HEK293 (cell line): ENCODE measurements around the gene WDR20.

Experiments used
- CTCF ChIA-PET: fragments of 350-600 bp; formaldehyde crosslinking; extraction: SDS; loops from one replicate; lab custom pipeline; 2021; ENCODE audit warnings: antibody characterized with exemption; lab: Yijun Ruan, JAX
- POLR2A ChIA-PET: fragments of 300-600 bp; formaldehyde crosslinking; extraction: SDS; loops from one replicate; lab custom pipeline; 2020; ENCODE audit warnings: antibody characterized with exemption, inconsistent platforms; lab: Yijun Ruan, JAX
- H3K27ac ChIP-seq: fragments of 200-500 bp; sonication (Bioruptor generic); 2 replicates; pipeline ENCODE4 v1.5.1; 2014; ENCODE audit warnings: low read depth, low read length, control low read depth, inconsistent platforms; ENCODE audit errors: extremely low read depth
- H3K36me3 ChIP-seq, 2 experiments: fragments of 200-500 bp in 1 of 2; sonication (Bioruptor generic) in 1 of 2; 1 replicate in 1 of 2; 2 replicates in 1 of 2; pipeline ENCODE4 v1.5.1; 2014 to 2017; ENCODE audit warnings: inconsistent platforms in 2 of 2, low read length in 2 of 2; ENCODE audit not compliant: control insufficient read depth in 2 of 2, insufficient read depth in 1 of 2
- H3K4me1 ChIP-seq: fragments of 200-500 bp; sonication (Bioruptor generic); 2 replicates; pipeline ENCODE4 v1.5.1; 2014; ENCODE audit warnings: mild to moderate bottlenecking, low read length, inconsistent platforms; ENCODE audit not compliant: control insufficient read depth, insufficient read depth
- H3K4me3 ChIP-seq: 2 replicates; pipeline ENCODE4 v1.5.1; 2011; ENCODE audit warnings: low read depth, mild to moderate bottlenecking, control low read depth, low read length, moderate library complexity
- H3K9me3 ChIP-seq: fragments of 200-500 bp; sonication (Bioruptor generic); 2 replicates; pipeline ENCODE4 v1.5.1; 2014; ENCODE audit warnings: low read depth, low read length, inconsistent platforms; ENCODE audit not compliant: control insufficient read depth, insufficient read depth
- GFI1B ChIP-seq: fragments of 450-650 bp; formaldehyde crosslinking; IDR thresholded peaks from 2 replicates; pipeline ENCODE4 v1.5.1; 2016; ENCODE audit warnings: missing biosample characterization, missing genetic modification characterization
- KLF9 ChIP-seq: fragments of 450-650 bp; formaldehyde crosslinking; IDR thresholded peaks from 2 replicates; pipeline ENCODE4 v1.5.1; 2016; ENCODE audit warnings: missing biosample characterization, missing genetic modification characterization, low read depth
- MEIS1 ChIP-seq: sonication (generic); formaldehyde crosslinking; IDR thresholded peaks from 2 replicates; pipeline ENCODE4 v1.8.1; 2022; ENCODE audit warnings: missing genetic modification reagents, mild to moderate bottlenecking, borderline replicate concordance
- OSR2 ChIP-seq: fragments of 450-650 bp; formaldehyde crosslinking; IDR thresholded peaks from 2 replicates; pipeline ENCODE4 v1.5.1; 2016; ENCODE audit warnings: missing biosample characterization, missing genetic modification characterization
- OVOL3 ChIP-seq: fragments of 450-650 bp; formaldehyde crosslinking; IDR thresholded peaks from 2 replicates; pipeline ENCODE4 v1.5.1; 2016; ENCODE audit warnings: missing biosample characterization, missing genetic modification characterization
- PRDM1 ChIP-seq: fragments of 450-650 bp; formaldehyde crosslinking; IDR thresholded peaks from 2 replicates; pipeline ENCODE4; 2016; ENCODE audit warnings: missing biosample characterization, missing genetic modification characterization
- SP2 ChIP-seq: fragments of 450-650 bp; formaldehyde crosslinking; IDR thresholded peaks from 2 replicates; pipeline ENCODE4 v1.5.1; 2016; ENCODE audit warnings: missing biosample characterization, missing genetic modification characterization
- TRIM28 ChIP-seq: IDR thresholded peaks from 2 replicates; pipeline ENCODE4 v1.6.1; 2011; ENCODE audit warnings: low read length, control low read depth, borderline replicate concordance
- WT1 ChIP-seq: fragments of 450-650 bp; formaldehyde crosslinking; IDR thresholded peaks from 2 replicates; pipeline ENCODE4 v1.5.1; 2016; ENCODE audit warnings: missing biosample characterization, missing genetic modification characterization
- ZBTB26 ChIP-seq: fragments of 450-650 bp; formaldehyde crosslinking; optimal IDR thresholded peaks from 2 replicates; pipeline ENCODE3; 2016; ENCODE audit warnings: missing biosample characterization, mild to moderate bottlenecking, missing genetic modification characterization
- ZBTB8A ChIP-seq: fragments of 450-650 bp; formaldehyde crosslinking; IDR thresholded peaks from 2 replicates; pipeline ENCODE4 v1.5.1; 2016; ENCODE audit warnings: missing biosample characterization, missing genetic modification characterization
- ZEB2 ChIP-seq: fragments of 450-650 bp; formaldehyde crosslinking; IDR thresholded peaks from 2 replicates; pipeline ENCODE4 v1.5.1; 2016; ENCODE audit warnings: missing biosample characterization, missing genetic modification characterization
- ZFP3 ChIP-seq: fragments of 450-650 bp; formaldehyde crosslinking; IDR thresholded peaks from 2 replicates; pipeline ENCODE4 v1.5.1; 2016; ENCODE audit warnings: low read depth, missing biosample characterization, missing genetic modification characterization
- ZNF138 ChIP-seq: fragments of 450-650 bp; formaldehyde crosslinking; IDR thresholded peaks from 2 replicates; pipeline ENCODE4 v1.5.1; 2016; ENCODE audit warnings: missing biosample characterization, missing genetic modification characterization, borderline replicate concordance
- ZNF16 ChIP-seq: fragments of 450-650 bp; formaldehyde crosslinking; IDR thresholded peaks from 2 replicates; pipeline ENCODE4 v1.5.1; 2016; ENCODE audit warnings: low read depth, missing biosample characterization, missing genetic modification characterization
- ZNF19 ChIP-seq: fragments of 450-650 bp; formaldehyde crosslinking; IDR thresholded peaks from 2 replicates; pipeline ENCODE4; 2016; ENCODE audit warnings: missing biosample characterization, missing genetic modification characterization, low read depth
- ZNF214 ChIP-seq: fragments of 450-650 bp; formaldehyde crosslinking; IDR thresholded peaks from 2 replicates; pipeline ENCODE4 v1.5.1; 2017; ENCODE audit warnings: missing biosample characterization, mild to moderate bottlenecking, missing genetic modification characterization, borderline replicate concordance
- ZNF248 ChIP-seq: fragments of 450-650 bp; formaldehyde crosslinking; IDR thresholded peaks from 2 replicates; pipeline ENCODE4 v1.5.1; 2017; ENCODE audit warnings: missing biosample characterization, missing genetic modification characterization
- ZNF350 ChIP-seq: fragments of 450-650 bp; formaldehyde crosslinking; IDR thresholded peaks from 2 replicates; pipeline ENCODE4 v1.5.0; 2017; ENCODE audit warnings: missing biosample characterization, mild to moderate bottlenecking, missing genetic modification characterization
- ZNF48 ChIP-seq: fragments of 450-650 bp; formaldehyde crosslinking; IDR thresholded peaks from 2 replicates; pipeline ENCODE4 v1.5.1; 2016; ENCODE audit warnings: missing biosample characterization, missing genetic modification characterization
- ZNF501 ChIP-seq: fragments of 450-650 bp; formaldehyde crosslinking; IDR thresholded peaks from 2 replicates; pipeline ENCODE4 v1.5.1; 2016; ENCODE audit warnings: missing biosample characterization, missing genetic modification characterization
- ZNF529 ChIP-seq: fragments of 450-650 bp; formaldehyde crosslinking; IDR thresholded peaks from 2 replicates; pipeline ENCODE4 v1.5.1; 2017; ENCODE audit warnings: missing genetic modification characterization, missing biosample characterization; ENCODE audit not compliant: insufficient replicate concordance
- ZNF558 ChIP-seq: fragments of 450-650 bp; formaldehyde crosslinking; IDR thresholded peaks from 2 replicates; pipeline ENCODE4 v1.5.1; 2016; ENCODE audit warnings: missing biosample characterization, missing genetic modification characterization
- ZNF580 ChIP-seq: fragments of 450-650 bp; formaldehyde crosslinking; IDR thresholded peaks from 2 replicates; pipeline ENCODE4 v1.5.1; 2016; ENCODE audit warnings: missing biosample characterization, missing genetic modification characterization
- ZNF626 ChIP-seq: fragments of 450-650 bp; sonication (Bioruptor Pico); formaldehyde crosslinking; IDR thresholded peaks from 2 replicates; pipeline ENCODE4 v1.5.1; 2018; ENCODE audit warnings: missing biosample characterization, missing genetic modification characterization, inconsistent platforms
- ZNF629 ChIP-seq: fragments of 450-650 bp; formaldehyde crosslinking; IDR thresholded peaks from 2 replicates; pipeline ENCODE4 v1.5.1; 2017; ENCODE audit warnings: missing biosample characterization, missing genetic modification characterization
- ZNF654 ChIP-seq: fragments of 450-650 bp; formaldehyde crosslinking; IDR thresholded peaks from 2 replicates; pipeline ENCODE4 v1.5.1; 2016; ENCODE audit warnings: low read depth, missing biosample characterization, missing genetic modification characterization
- ZNF664 ChIP-seq: fragments of 450-650 bp; formaldehyde crosslinking; IDR thresholded peaks from 2 replicates; pipeline ENCODE4 v1.5.1; 2016; ENCODE audit warnings: missing biosample characterization, missing genetic modification characterization
- ZNF747 ChIP-seq: fragments of 450-650 bp; formaldehyde crosslinking; IDR thresholded peaks from 2 replicates; pipeline ENCODE4 v1.5.1; 2016; ENCODE audit warnings: missing biosample characterization, missing genetic modification characterization
- ZNF791 ChIP-seq: fragments of 450-650 bp; formaldehyde crosslinking; IDR thresholded peaks from 2 replicates; pipeline ENCODE4 v1.5.1; 2016; ENCODE audit warnings: missing biosample characterization, missing genetic modification characterization
- TF ChIP-seq, protein P1 (sequence below): fragments of 450-650 bp; formaldehyde crosslinking; IDR thresholded peaks from 2 replicates; pipeline ENCODE4 v1.5.1; 2017; ENCODE audit warnings: missing biosample characterization, missing genetic modification characterization
- TF ChIP-seq, protein P2 (sequence below): fragments of 450-650 bp; formaldehyde crosslinking; IDR thresholded peaks from 2 replicates; pipeline ENCODE4 v1.5.1; 2016; ENCODE audit warnings: missing biosample characterization, missing genetic modification characterization
- TF ChIP-seq, protein P3 (sequence below): fragments of 450-650 bp; formaldehyde crosslinking; IDR thresholded peaks from 2 replicates; pipeline ENCODE4 v1.5.1; 2016; ENCODE audit warnings: missing biosample characterization, missing genetic modification characterization

Gene WDR20

GRCh38 chr14:102182936-102183619 lies 43.4 kb downstream of the WDR20 start:
- ChIA-PET CTCF (interaction anchor here (0.6 kb wide), 1 partner anchor 128 kb away, joined by 3 read pairs; no protein-coding TSS in a partner anchor), POLR2A (interaction anchor here (1.2 kb wide), 1 partner anchor 44 kb away, joined by 3 read pairs; no protein-coding TSS in a partner anchor)
- H3K9me3 ChIP-seq: no peaks in the 10 kb centered on the region
- no peak overlapping the region for H3K27ac ChIP-seq
- peaks cover 40% of the 10 kb centered on the region for H3K4me1 ChIP-seq
- no peak overlapping the region for H3K4me3 ChIP-seq
- no peaks in the 10 kb centered on the region for H3K36me3 ChIP-seq
- TF ChIP-seq SP2 (tag by site-specific recombination) (no peak), ZNF48 (no peak), ZEB2 (tag by site-specific recombination) (peak; percentile 55; the same call in 1 of the 2 replicates), ZNF501 (tag by site-specific recombination) (no peak), ZNF350 (tag by site-specific recombination) (no peak), ZNF626 (tag by site-specific recombination) (no peak), ZFP3 (tag by site-specific recombination) (no peak), ZNF558 (tag by site-specific recombination) (no peak), PRDM1 (tag by site-specific recombination) (no peak), ZNF19 (tag by site-specific recombination) (no peak), OVOL3 (tag by site-specific recombination) (no peak), TRIM28 (0 out of 2 replicates have a peak, but pooled peaks have one; percentile 19), ZNF16 (tag by site-specific recombination) (no peak), ZNF747 (tag by site-specific recombination) (no peak), ZNF654 (tag by site-specific recombination) (no peak), ZNF248 (no peak), ZNF664 (tag by site-specific recombination) (no peak), OSR2 (tag by site-specific recombination) (peak; percentile 91), WT1 (tag by site-specific recombination) (no peak), ZBTB8A (tag by site-specific recombination) (no peak), ZNF629 (tag by site-specific recombination) (peak; percentile 32), ZNF214 (tag by site-specific recombination) (no peak), KLF9 (no peak), GFI1B (no peak), ZNF529 (tag by site-specific recombination) (no peak), ZNF791 (no peak), ZNF580 (tag by site-specific recombination) (no peak), ZBTB26 (tag by site-specific recombination) (no peak), ZNF138 (tag by site-specific recombination) (no peak), MEIS1 (CRISPR knock-in tag) (no peak)
- TF ChIP-seq, protein P1, sequence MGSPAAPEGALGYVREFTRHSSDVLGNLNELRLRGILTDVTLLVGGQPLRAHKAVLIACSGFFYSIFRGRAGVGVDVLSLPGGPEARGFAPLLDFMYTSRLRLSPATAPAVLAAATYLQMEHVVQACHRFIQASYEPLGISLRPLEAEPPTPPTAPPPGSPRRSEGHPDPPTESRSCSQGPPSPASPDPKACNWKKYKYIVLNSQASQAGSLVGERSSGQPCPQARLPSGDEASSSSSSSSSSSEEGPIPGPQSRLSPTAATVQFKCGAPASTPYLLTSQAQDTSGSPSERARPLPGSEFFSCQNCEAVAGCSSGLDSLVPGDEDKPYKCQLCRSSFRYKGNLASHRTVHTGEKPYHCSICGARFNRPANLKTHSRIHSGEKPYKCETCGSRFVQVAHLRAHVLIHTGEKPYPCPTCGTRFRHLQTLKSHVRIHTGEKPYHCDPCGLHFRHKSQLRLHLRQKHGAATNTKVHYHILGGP: no peak
- TF ChIP-seq, protein P2, sequence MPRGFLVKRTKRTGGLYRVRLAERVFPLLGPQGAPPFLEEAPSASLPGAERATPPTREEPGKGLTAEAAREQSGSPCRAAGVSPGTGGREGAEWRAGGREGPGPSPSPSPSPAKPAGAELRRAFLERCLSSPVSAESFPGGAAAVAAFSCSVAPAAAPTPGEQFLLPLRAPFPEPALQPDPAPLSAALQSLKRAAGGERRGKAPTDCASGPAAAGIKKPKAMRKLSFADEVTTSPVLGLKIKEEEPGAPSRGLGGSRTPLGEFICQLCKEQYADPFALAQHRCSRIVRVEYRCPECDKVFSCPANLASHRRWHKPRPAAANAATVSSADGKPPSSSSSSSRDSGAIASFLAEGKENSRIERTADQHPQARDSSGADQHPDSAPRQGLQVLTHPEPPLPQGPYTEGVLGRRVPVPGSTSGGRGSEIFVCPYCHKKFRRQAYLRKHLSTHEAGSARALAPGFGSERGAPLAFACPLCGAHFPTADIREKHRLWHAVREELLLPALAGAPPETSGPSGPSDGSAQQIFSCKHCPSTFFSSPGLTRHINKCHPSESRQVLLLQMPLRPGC (tag by site-specific recombination): 0 out of 2 replicates have a peak, but pooled peaks have one; percentile 12
- TF ChIP-seq, protein P3, sequence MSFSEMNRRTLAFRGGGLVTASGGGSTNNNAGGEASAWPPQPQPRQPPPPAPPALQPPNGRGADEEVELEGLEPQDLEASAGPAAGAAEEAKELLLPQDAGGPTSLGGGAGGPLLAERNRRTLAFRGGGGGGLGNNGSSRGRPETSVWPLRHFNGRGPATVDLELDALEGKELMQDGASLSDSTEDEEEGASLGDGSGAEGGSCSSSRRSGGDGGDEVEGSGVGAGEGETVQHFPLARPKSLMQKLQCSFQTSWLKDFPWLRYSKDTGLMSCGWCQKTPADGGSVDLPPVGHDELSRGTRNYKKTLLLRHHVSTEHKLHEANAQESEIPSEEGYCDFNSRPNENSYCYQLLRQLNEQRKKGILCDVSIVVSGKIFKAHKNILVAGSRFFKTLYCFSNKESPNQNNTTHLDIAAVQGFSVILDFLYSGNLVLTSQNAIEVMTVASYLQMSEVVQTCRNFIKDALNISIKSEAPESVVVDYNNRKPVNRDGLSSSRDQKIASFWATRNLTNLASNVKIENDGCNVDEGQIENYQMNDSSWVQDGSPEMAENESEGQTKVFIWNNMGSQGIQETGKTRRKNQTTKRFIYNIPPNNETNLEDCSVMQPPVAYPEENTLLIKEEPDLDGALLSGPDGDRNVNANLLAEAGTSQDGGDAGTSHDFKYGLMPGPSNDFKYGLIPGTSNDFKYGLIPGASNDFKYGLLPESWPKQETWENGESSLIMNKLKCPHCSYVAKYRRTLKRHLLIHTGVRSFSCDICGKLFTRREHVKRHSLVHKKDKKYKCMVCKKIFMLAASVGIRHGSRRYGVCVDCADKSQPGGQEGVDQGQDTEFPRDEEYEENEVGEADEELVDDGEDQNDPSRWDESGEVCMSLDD (tag by site-specific recombination): no peak
